ENCODE measurements around the gene FGD5.

DNA sequence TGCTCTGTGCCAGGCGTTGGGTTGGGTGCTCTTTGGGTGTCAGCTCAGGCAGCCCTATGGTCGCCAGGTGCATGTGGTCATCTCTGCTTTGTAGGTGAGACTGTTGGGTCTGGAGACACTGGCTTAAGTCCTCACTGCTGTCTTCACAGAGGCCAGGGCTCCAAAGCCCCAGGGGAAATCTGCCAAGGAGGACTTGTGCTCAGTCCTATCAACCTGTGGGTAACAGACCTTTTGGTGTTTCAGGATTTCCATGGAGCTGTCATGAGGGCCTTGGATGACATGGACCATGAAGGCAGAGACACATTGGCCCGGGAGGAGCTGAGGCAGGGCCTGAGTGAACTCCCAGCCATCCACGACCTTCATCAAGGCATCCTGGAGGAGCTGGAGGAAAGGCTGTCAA, 78.5 kb downstream of the FGD5 start:
- TF ChIP-seq CTCF (optimal IDR thresholded peaks at IDR 0.05 in 1 of 3, IDR thresholded peaks at IDR 0.05 in 1 of 3, conservative IDR thresholded peaks at IDR 0.05 in 1 of 3; ENCODE audit: extremely low read depth in 1 of 3, insufficient read depth in 2 of 3, low read length in 3 of 3) (no peak), EZH2 (IDR thresholded peaks at IDR 0.05; ENCODE audit: low read length) (no peak)

All from keratinocyte (primary cell).